HEK293T (cell line): ENCODE measurements around the gene PRCD.

Source experiments
- CTCF ChIA-PET: fragments of 350-600 bp; formaldehyde crosslinking; extraction: SDS; loops from one replicate; lab custom pipeline; 2021; ENCODE audit warnings: antibody characterized with exemption, inconsistent platforms; lab: Yijun Ruan, JAX
- POLR2A ChIA-PET: fragments of 350-600 bp; formaldehyde crosslinking; extraction: SDS; loops from one replicate; lab custom pipeline; 2020; ENCODE audit warnings: antibody characterized with exemption, inconsistent platforms; lab: Yijun Ruan, JAX
- DNase-seq: peaks from one replicate; pipeline ENCODE4 v3.0.0; 2012; ENCODE audit warnings: mixed read lengths; ENCODE audit errors: extremely low spot score
- ARNT ChIP-seq: fragments of 450-650 bp; IDR thresholded peaks from 2 replicates; pipeline ENCODE4 v1.6.1; 2017; ENCODE audit warnings: mild to moderate bottlenecking
- BHLHE40 ChIP-seq: fragments of 450-650 bp; IDR thresholded peaks from 2 replicates; pipeline ENCODE4 v1.6.1; 2016; ENCODE audit warnings: mild to moderate bottlenecking, moderate library complexity, borderline replicate concordance
- CTBP1 ChIP-seq: fragments of 450-650 bp; IDR thresholded peaks from 2 replicates; pipeline ENCODE4 v1.6.1; 2016; ENCODE audit warnings: borderline replicate concordance
- ELF4 ChIP-seq: fragments of 450-650 bp; IDR thresholded peaks from 2 replicates; pipeline ENCODE4 v1.6.1; 2017; ENCODE audit warnings: antibody characterized with exemption
- FOXA1 ChIP-seq: fragments of 450-650 bp; IDR thresholded peaks from 2 replicates; pipeline ENCODE4 v1.6.1; 2016; ENCODE audit warnings: mild to moderate bottlenecking
- FOXK2 ChIP-seq: fragments of 450-650 bp; IDR thresholded peaks from 2 replicates; pipeline ENCODE4 v1.6.1; 2016; ENCODE audit warnings: mild to moderate bottlenecking
- FOXM1 ChIP-seq: fragments of 450-650 bp; IDR thresholded peaks from 2 replicates; pipeline ENCODE4 v1.6.1; 2017; ENCODE audit warnings: mild to moderate bottlenecking, borderline replicate concordance
- HDGF ChIP-seq: fragments of 450-650 bp; IDR thresholded peaks from 2 replicates; pipeline ENCODE4 v1.6.1; 2017; ENCODE audit warnings: antibody characterized with exemption, borderline replicate concordance
- L3MBTL2 ChIP-seq: fragments of 450-650 bp; conservative IDR thresholded peaks from 2 replicates; pipeline ENCODE4 v1.6.1; 2016; ENCODE audit warnings: mild to moderate bottlenecking
- LEF1 ChIP-seq: fragments of 450-650 bp; IDR thresholded peaks from 2 replicates; pipeline ENCODE4 v1.6.1; 2017; ENCODE audit warnings: mild to moderate bottlenecking, borderline replicate concordance
- NFRKB ChIP-seq: fragments of 450-650 bp; IDR thresholded peaks from 2 replicates; pipeline ENCODE4 v1.6.1; 2016; ENCODE audit warnings: mild to moderate bottlenecking, moderate library complexity
- SP1 ChIP-seq: fragments of 450-650 bp; IDR thresholded peaks from 2 replicates; pipeline ENCODE4 v1.6.1; 2017
- SUZ12 ChIP-seq: fragments of 450-650 bp; IDR thresholded peaks from 2 replicates; pipeline ENCODE4 v1.6.1; 2016; ENCODE audit warnings: mild to moderate bottlenecking
- TARDBP ChIP-seq: fragments of 450-650 bp; IDR thresholded peaks from 2 replicates; pipeline ENCODE4 v1.6.1; 2016
- ZNF384 ChIP-seq: fragments of 450-650 bp; IDR thresholded peaks from 2 replicates; pipeline ENCODE4 v1.6.1; 2016
- TF ChIP-seq, protein P1 (sequence below): fragments of 450-650 bp; IDR thresholded peaks from 2 replicates; pipeline ENCODE4 v1.6.1; 2016

Gene PRCD

GRCh38 chr17:76582660-76583059 lies 42.8 kb downstream of the PRCD start:
- TF ChIP-seq ZNF384: no peak
- TF ChIP-seq NFRKB: no peak
- no peak for TF ChIP-seq FOXM1
- TF ChIP-seq HDGF: no peak
- TF ChIP-seq LEF1: no peak
- TF ChIP-seq ELF4: no peak
- TF ChIP-seq L3MBTL2: no peak
- TF ChIP-seq, protein P1, sequence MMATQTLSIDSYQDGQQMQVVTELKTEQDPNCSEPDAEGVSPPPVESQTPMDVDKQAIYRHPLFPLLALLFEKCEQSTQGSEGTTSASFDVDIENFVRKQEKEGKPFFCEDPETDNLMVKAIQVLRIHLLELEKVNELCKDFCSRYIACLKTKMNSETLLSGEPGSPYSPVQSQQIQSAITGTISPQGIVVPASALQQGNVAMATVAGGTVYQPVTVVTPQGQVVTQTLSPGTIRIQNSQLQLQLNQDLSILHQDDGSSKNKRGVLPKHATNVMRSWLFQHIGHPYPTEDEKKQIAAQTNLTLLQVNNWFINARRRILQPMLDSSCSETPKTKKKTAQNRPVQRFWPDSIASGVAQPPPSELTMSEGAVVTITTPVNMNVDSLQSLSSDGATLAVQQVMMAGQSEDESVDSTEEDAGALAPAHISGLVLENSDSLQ: no peak
- no peak for TF ChIP-seq CTBP1
- TF ChIP-seq FOXK2: no peak
- TF ChIP-seq BHLHE40: no peak
- TF ChIP-seq TARDBP: no peak
- no peak for TF ChIP-seq FOXA1
- TF ChIP-seq SP1: no peak
- DNase-seq: no peak
- CTCF ChIA-PET: interaction anchor here (1.2 kb wide), 1 partner anchor 41 kb away, joined by 4 read pairs; no protein-coding TSS in a partner anchor
- POLR2A ChIA-PET: interaction anchor here (2.4 kb wide), 1 partner anchor 25 kb away, joined by 7 read pairs; no protein-coding TSS in a partner anchor

GRCh38 chr17:76584427-76585032 lies 44.7 kb downstream of the PRCD start:
- ChIA-PET CTCF (no interaction called here), POLR2A (interaction anchor here (0.8 to 2.4 kb wide), 4 partner anchors 10 to 320 kb away, joined by 3 to 11 read pairs (median 5); no protein-coding TSS in a partner anchor)
- DNase-seq: no peak
- TF ChIP-seq FOXA1: no peak
- TF ChIP-seq, protein P1: no peak
- no peak for TF ChIP-seq SUZ12
- no peak for TF ChIP-seq ARNT
- no peak for TF ChIP-seq ELF4
- no peak for TF ChIP-seq TARDBP
- TF ChIP-seq SP1: no peak
- no peak for TF ChIP-seq CTBP1
- no peak for TF ChIP-seq LEF1
- no peak for TF ChIP-seq BHLHE40
- no peak for TF ChIP-seq NFRKB
- no peak for TF ChIP-seq FOXM1
- TF ChIP-seq FOXK2: no peak
- no peak for TF ChIP-seq HDGF
- no peak for TF ChIP-seq L3MBTL2

DNA sequence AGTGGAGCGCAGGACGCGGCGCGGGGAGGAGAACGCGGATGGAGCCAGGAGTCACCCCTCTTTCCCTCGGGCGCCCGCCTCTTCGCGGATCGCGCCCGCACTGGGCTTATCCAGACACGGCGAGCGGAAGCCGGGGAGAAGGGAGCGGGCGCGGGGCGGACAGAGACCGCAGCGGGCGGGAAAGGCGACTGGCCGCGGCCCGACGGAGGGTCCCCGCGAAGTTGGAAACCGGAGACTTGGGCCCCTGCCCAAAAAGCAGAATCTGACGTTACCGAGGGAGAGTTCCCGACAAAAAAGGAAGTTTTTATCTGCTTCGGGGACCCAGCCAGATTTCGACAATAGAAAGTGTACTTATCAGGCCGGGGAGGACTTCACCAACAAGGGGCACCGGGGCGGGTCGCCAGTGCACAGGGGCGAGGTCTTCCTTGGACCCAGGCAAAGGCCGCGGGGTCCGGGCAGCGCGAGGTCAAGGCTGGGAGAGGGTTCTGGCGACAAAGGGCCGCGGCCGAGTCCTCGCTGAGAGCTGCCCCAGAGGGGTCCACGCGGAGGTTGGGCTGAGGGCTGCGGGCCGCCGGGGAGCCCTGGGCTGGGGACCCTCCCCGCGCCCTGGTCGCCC lies 45.3 kb downstream of the PRCD start:
- ChIA-PET POLR2A (interaction anchor here (0.6 to 2.4 kb wide), 8 partner anchors 10 to 111 kb away, joined by 3 to 20 read pairs (median 5); no protein-coding TSS in a partner anchor), CTCF (interaction anchor here (1.0 to 2.0 kb wide), 2 partner anchors 9 to 39 kb away, joined by 3 to 8 read pairs; no protein-coding TSS in a partner anchor)
- TF ChIP-seq BHLHE40 (no peak), NFRKB (no peak), SP1 (no peak), LEF1 (no peak), FOXA1 (no peak), ELF4 (no peak), ZNF384 (no peak), TARDBP (no peak), FOXM1 (no peak), HDGF (no peak), FOXK2 (no peak), CTBP1 (no peak), L3MBTL2 (no peak), SUZ12 (no peak), ARNT (no peak)
- TF ChIP-seq, protein P1: no peak
- no peak for DNase-seq

- ChIA-PET POLR2A (interaction anchor here (0.6 to 2.2 kb wide), 8 partner anchors 8 to 151 kb away, joined by 3 to 20 read pairs (median 4); partner anchors contain the start of gene SRSF2), CTCF (interaction anchor here (1.0 to 2.0 kb wide), 4 partner anchors 8 to 38 kb away, joined by 3 to 8 read pairs (median 5); no protein-coding TSS in a partner anchor)
- DNase-seq: peak; percentile 66
- no peak for TF ChIP-seq SUZ12
- TF ChIP-seq LEF1: 0 out of 2 replicates have a peak, but pooled peaks have one; percentile 50
Measured at GRCh38 chr17:76585649-76586593, 46.1 kb downstream of the PRCD start, which contains the start of gene ST6GALNAC2. Gene ST6GALNAC2, minus strand, starts transcription at chr17:76585860. Its CDS starts 52 bp downstream, at chr17:76585808.
